Subcutaneous abdominal adipose tissue (tissue), 5 donors: ENCODE data around the gene NEXN.

Experiments
- H3K27ac ChIP-seq: one replicate; pipeline ENCODE4 v1.7.0; 2013; ENCODE audit warnings: low read depth, mild to moderate bottlenecking, inconsistent platforms, low read length, moderate library complexity
- H3K27me3 ChIP-seq, 5 donors: one replicate each; pipeline ENCODE4 v1.7.0; 2013; ENCODE audit warnings: low read length in 5 of 5, inconsistent platforms in 1 of 5; ENCODE audit not compliant: control insufficient read depth in 5 of 5, insufficient read depth in 4 of 5
- H3K36me3 ChIP-seq, 5 donors: one replicate each; pipeline ENCODE4 v1.7.0; 2013; ENCODE audit warnings: low read length in 5 of 5; ENCODE audit not compliant: control insufficient read depth in 5 of 5, insufficient read depth in 5 of 5
- H3K4me1 ChIP-seq, 5 donors: one replicate each; pipeline ENCODE4 v1.7.0; 2013; ENCODE audit warnings: low read length in 5 of 5, mild to moderate bottlenecking in 3 of 5, moderate library complexity in 1 of 5; ENCODE audit not compliant: control insufficient read depth in 5 of 5, insufficient read depth in 5 of 5
- H3K4me3 ChIP-seq, 5 donors: one replicate each; pipeline ENCODE4 v1.7.0; 2013; ENCODE audit warnings: low read length in 5 of 5, low read depth in 1 of 5
- H3K9ac ChIP-seq, 5 donors: one replicate each; pipeline ENCODE4 v1.7.0; 2013; ENCODE audit warnings: low read length in 5 of 5, mild to moderate bottlenecking in 4 of 5, moderate library complexity in 3 of 5
- H3K9me3 ChIP-seq, 5 donors: one replicate each; pipeline ENCODE4 v1.7.0; 2013; ENCODE audit warnings: low read length in 5 of 5; ENCODE audit not compliant: control insufficient read depth in 5 of 5
- donor health status: healthy.
- donor health status: healthy.
- donor health status: healthy.
- donor health status: healthy.
- donor health status: healthy.

Gene NEXN

GRCh38 chr1:77888081-77888780, at the start of gene NEXN:
Gene NEXN (plus strand): TSS chr1:77888624. CDS start chr1:77916107, 27,483 bp downstream.
- Histone ChIP-seq H3K27ac (peak within 1 kb of the TSS; percentile 94), H3K4me1 (peaks cover 0 to 15% (median 8%) of the 10 kb centered on the region in 5 donors), H3K9ac (peak within 1 kb of the TSS; percentile 38 to 85 (median 80))

GRCh38 chr1:77841574-77841973, 46.9 kb upstream of the NEXN start:
- Histone ChIP-seq H3K9me3 (no peaks in the 10 kb centered on the region), H3K9ac (no peak overlapping the region), H3K27me3 (no peaks in the 10 kb centered on the region), H3K27ac (no peak overlapping the region), H3K4me3 (no peak overlapping the region), H3K4me1 (no peaks in the 10 kb centered on the region), H3K36me3 (peaks cover 8 to 15% (median 11%) of the 10 kb centered on the region in 5 donors)

More at GRCh38 chr1:77888081-77888780, at the start of gene NEXN:
- Histone ChIP-seq H3K27me3 (no peaks in the 10 kb centered on the region), H3K4me3 (peak within 1 kb of the TSS; percentile 84 to 98 (median 89)), H3K9me3 (no peaks in the 10 kb centered on the region), H3K36me3 (no peaks in the 10 kb centered on the region)

DNA sequence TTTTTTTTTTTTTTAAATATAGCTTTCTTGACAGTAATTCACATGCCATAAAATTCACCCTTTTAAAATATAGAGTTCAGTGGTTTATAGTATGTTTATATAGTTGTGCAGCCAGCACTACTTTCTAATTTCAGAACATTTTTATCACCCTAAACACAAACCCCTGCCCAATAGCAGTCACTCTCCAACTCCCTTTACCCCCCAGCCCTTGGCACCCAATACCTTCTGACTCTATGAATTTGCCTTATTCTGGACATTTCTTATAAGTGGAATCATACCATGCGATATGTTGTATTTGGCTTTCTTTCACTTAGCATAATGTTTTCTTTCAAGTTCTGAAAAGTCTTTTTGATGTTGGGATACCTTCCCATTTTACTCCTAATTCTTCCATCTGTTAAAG, 42.5 kb upstream of the NEXN start:
- Histone ChIP-seq H3K4me1 (peaks cover 0 to 2% (median 0%) of the 10 kb centered on the region in 5 donors), H3K36me3 (peaks cover 4 to 11% (median 10%) of the 10 kb centered on the region in 5 donors), H3K27ac (no peak overlapping the region), H3K27me3 (no peaks in the 10 kb centered on the region), H3K9me3 (no peaks in the 10 kb centered on the region), H3K9ac (no peak overlapping the region), H3K4me3 (no peak overlapping the region)

- Histone ChIP-seq H3K9me3 (no peaks in the 10 kb centered on the region), H3K27ac (no peak overlapping the region), H3K4me3 (no peak overlapping the region), H3K27me3 (no peaks in the 10 kb centered on the region), H3K36me3 (peaks cover 4 to 11% (median 10%) of the 10 kb centered on the region in 5 donors), H3K4me1 (peaks cover 0 to 2% (median 0%) of the 10 kb centered on the region in 5 donors), H3K9ac (no peak overlapping the region)
These were observed 41.5 kb upstream of the NEXN start for GRCh38 chr1:77846966-77847365.

GRCh38 chr1:77847621-77848080, 40.8 kb upstream of the NEXN start:
- Histone ChIP-seq H3K9ac (no peak overlapping the region), H3K4me3 (no peak overlapping the region), H3K9me3 (no peaks in the 10 kb centered on the region), H3K36me3 (peaks cover 4 to 11% (median 10%) of the 10 kb centered on the region in 5 donors), H3K27ac (no peak overlapping the region), H3K4me1 (peaks cover 0 to 2% (median 0%) of the 10 kb centered on the region in 5 donors), H3K27me3 (no peaks in the 10 kb centered on the region)

GRCh38 chr1:77850082-77850481, 38.3 kb upstream of the NEXN start:
- no peak overlapping the region for H3K9ac ChIP-seq
- H3K27me3 ChIP-seq = no peaks in the 10 kb centered on the region
- peaks cover 0 to 2% (median 0%) of the 10 kb centered on the region in 5 donors for H3K4me1 ChIP-seq
- H3K36me3 ChIP-seq = peaks cover 0 to 12% (median 0%) of the 10 kb centered on the region in 5 donors
- no peak overlapping the region for H3K4me3 ChIP-seq
- no peaks in the 10 kb centered on the region for H3K9me3 ChIP-seq
- H3K27ac ChIP-seq = no peak overlapping the region

DNA sequence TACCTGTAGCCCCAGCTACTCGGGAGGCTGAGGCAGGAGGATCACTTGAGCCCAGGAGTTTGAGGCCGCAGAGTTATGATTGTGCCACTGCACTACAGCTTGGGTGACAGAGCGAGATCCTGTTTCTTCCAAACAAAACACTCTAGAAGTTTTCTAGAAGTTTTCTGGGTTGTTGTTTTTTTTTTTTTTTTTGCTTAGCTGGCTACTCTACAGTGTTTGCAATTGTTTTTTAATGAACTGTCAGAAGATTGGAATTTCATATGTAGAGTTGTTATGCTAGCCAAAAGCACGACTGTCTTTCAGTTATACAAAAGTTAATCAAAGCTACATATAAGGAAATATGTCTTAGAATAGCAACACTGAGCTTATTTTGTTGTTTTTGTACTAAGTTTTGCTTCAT, 30.9 kb upstream of the NEXN start:
- H3K36me3 ChIP-seq = peaks cover 0 to 15% (median 2%) of the 10 kb centered on the region in 5 donors
- H3K27me3 ChIP-seq = no peaks in the 10 kb centered on the region
- H3K4me3 ChIP-seq = no peak overlapping the region
- peaks cover 0 to 7% (median 0%) of the 10 kb centered on the region in 5 donors for H3K4me1 ChIP-seq
- no peak overlapping the region for H3K9ac ChIP-seq
- peaks cover 0 to 9% (median 0%) of the 10 kb centered on the region in 5 donors for H3K9me3 ChIP-seq
- no peak overlapping the region for H3K27ac ChIP-seq

DNA sequence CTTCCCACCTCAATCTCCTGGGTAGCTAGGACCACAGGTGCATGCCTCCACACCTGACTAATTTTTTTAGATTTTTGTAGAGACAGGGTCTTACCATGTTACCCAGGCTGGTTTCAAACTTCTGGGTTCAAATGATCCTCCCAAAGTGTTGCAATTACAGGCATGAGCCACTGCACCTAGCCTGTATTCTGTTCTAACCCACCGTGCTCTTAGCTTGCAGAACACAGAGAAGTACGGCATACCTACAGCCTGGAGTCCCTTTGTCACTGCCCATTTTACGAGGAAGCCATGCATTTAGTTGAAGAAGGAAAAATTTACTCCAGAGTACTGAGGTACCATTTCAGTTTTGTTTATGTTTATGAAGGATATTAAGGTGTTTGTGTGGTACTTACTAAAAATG, 29.7 kb upstream of the NEXN start:
- no peak overlapping the region for H3K27ac ChIP-seq
- H3K4me1 ChIP-seq = peaks cover 0 to 7% (median 0%) of the 10 kb centered on the region in 5 donors
- H3K27me3 ChIP-seq = no peaks in the 10 kb centered on the region
- H3K9me3 ChIP-seq = peaks cover 0 to 9% (median 0%) of the 10 kb centered on the region in 5 donors
- H3K36me3 ChIP-seq = peaks cover 0 to 16% (median 4%) of the 10 kb centered on the region in 5 donors
- H3K9ac ChIP-seq = no peak overlapping the region
- no peak overlapping the region for H3K4me3 ChIP-seq

DNA sequence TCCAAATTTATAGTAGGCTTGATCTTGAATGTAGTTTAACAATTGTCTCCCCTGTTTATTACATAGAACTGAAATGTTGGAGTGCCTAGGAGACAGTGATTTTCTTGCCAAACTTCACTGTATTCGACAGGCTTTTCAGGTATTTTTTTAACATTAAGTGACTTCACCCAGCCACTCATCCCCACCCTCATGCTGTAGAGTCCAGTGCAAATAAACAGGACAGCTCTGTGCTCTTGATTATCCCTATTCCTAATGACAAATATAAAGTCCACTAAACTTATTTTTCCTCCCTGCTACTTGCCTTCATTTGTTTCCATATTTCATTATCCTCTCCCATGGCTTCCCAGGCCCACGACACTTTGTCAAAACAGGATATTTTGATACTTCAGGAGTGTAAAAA, 29.2 kb upstream of the NEXN start:
- H3K9me3 ChIP-seq = peaks cover 0 to 9% (median 0%) of the 10 kb centered on the region in 5 donors
- no peak overlapping the region for H3K4me3 ChIP-seq
- H3K27ac ChIP-seq = no peak overlapping the region
- H3K36me3 ChIP-seq = peaks cover 0 to 14% (median 6%) of the 10 kb centered on the region in 5 donors
- peaks cover 0 to 7% (median 0%) of the 10 kb centered on the region in 5 donors for H3K4me1 ChIP-seq
- no peaks in the 10 kb centered on the region for H3K27me3 ChIP-seq
- no peak overlapping the region for H3K9ac ChIP-seq

DNA sequence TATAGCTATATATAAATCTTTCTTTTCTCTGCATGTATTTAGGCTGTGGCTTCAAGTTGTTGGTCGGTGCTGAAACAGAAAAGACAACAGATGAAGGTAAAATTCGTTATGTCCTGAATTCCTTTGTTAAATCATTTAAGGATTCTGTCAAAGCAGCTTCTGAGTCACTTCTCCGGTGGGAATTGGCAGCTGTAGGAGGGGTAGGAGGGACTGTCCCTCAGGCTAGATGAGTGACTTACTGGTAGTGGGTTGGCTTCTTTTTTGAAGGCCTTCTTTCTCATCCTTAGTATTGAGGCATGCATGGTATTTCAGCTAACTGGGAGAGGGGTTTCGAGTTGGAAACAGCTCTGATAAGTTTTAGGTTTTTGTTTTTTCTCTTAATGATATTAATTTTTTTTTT, 22.1 kb upstream of the NEXN start:
- Histone ChIP-seq H3K9ac (no peak overlapping the region), H3K36me3 (peaks cover 13 to 37% (median 18%) of the 10 kb centered on the region in 5 donors), H3K4me1 (no peaks in the 10 kb centered on the region), H3K27me3 (no peaks in the 10 kb centered on the region), H3K27ac (no peak overlapping the region), H3K4me3 (no peak overlapping the region), H3K9me3 (no peaks in the 10 kb centered on the region)
